Measurements from ENCODE around the gene PAK1.

Gene PAK1

GRCh38 chr11:77375107-77375506, 98.8 kb downstream of the PAK1 start:
- no peak for DNase-seq (ENCODE audit: low read depth in 4 of 4, low spot score in 1 of 4)

- DNase-seq (ENCODE audit: low read depth in 4 of 4, low spot score in 1 of 4), result no peak
Observed at GRCh38 chr11:77374611-77375031, 99.3 kb downstream of the PAK1 start.

GRCh38 chr11:77374108-77374507, 99.8 kb downstream of the PAK1 start:
- no peak for DNase-seq (ENCODE audit: low read depth in 4 of 4, low spot score in 1 of 4)

- no peak for DNase-seq (ENCODE audit: low read depth in 4 of 4, low spot score in 1 of 4)
Observed at GRCh38 chr11:77372726-77373125, 101.2 kb downstream of the PAK1 start.

DNA sequence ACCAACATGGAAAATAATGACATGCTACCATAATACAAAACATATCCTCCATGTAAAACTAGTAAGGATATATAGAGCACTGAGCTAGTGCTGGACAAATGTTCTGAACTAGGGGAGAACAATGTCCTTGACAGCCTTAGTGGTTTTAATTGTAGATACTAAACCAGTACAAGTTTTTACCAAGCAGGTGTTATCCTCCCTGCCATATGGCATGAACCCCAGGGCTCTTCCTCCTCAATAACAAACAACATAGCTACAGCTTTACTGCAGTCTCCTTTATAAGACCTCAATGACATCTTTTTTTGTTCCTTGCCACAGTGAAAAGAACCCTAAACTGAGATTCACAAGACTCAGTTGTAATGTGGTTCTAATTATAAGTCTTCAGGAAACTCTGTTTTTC, 102.2 kb downstream of the PAK1 start:
- no peak for DNase-seq (ENCODE audit: low read depth in 4 of 4, low spot score in 1 of 4)

GRCh38 chr11:77370217-77370616, 103.7 kb downstream of the PAK1 start:
- DNase-seq (ENCODE audit: low read depth in 4 of 4, low spot score in 1 of 4), result no peak

GRCh38 chr11:77361184-77361583, 112.7 kb downstream of the PAK1 start:
- no peak for DNase-seq (ENCODE audit: low read depth in 4 of 4, low spot score in 1 of 4)

DNA sequence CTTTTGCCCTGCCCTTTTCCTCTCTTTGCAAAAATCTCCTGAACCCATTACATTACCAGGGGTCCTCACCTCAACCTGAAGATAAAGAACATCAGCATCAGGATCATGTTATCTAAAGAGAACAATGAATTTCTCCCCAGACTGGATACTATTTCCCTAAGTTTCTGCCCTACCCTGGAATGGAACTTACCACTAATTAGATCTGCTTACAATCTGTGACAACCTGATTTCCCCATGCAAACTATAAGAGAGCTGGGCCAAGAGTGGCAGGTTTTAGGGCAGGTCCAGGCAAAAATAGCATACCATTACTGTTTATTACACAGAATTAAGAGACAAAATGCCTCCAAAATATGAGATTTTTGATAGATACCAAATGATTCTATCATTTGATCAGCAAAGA, 114.4 kb downstream of the PAK1 start:
- DNase-seq (ENCODE audit: low read depth in 4 of 4, low spot score in 1 of 4), result no peak

DNA sequence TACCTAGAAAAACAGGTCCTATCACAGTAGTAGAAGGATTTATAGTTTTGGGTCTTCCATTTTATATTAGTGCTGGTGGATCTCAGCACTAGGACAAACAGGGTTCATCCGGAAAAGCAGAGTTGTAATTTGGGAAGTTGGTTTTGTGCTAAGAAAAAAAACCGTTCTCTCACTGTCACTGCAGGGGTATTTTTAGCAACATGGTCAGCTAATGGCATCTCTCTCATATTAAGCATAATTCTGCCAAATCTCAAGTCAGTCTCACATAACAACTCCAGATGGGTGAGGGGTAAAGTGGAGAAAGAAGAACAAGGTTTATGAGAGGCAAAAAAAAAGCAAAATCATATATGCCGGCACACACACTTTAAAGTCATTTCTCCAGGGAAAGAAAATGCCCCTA, 120.8 kb downstream of the PAK1 start:
- no peak for DNase-seq (ENCODE audit: low read depth in 4 of 4, low spot score in 1 of 4)

DNA sequence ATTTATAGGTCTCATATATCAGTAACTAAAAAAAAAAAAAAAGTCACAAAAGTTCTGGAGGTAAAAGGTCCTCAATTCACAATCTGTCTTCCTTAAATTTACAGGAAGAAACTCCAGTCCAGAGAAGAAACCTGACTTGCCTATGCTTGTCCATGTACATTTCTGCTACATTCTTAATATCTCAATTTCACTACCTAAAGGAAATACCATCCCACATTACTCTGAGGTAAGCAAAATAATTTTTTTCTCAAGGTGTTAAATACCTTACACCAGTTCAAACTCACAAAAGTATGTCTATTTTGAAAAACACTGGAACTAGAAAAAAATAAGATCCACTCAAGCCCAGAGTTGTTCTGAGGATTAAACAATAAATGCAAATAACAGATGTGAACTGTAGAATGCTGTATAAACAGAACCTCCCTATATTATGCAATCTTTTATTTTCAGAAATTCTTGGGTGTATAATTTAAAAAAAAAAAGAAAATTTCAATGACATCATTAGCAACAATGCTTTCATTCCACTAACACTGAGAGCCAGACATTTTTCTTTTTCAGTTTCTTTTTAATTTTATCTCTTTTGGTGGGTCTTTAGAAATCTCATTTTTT, 122.5 kb downstream of the PAK1 start:
- no peak for DNase-seq (ENCODE audit: low read depth in 4 of 4, low spot score in 1 of 4)

DNA sequence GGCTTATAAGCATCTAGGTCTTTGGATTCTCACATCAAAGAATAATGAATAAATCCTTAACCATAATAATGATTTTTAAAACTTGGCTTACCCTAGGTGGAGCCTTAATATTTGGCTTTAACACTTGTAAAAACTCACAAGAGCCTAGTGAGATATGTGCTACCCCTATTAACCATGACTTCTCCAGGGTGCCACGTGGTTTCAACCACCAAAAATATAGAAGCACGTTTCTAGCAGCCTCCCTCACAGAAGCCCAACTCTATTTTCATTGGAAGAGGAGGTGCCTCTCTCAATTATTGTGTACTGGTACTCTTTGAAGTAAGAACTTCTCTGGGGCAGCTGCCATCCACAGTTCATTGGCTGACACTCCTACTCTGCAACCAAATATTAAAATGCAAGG, 125.9 kb downstream of the PAK1 start:
- DNase-seq (ENCODE audit: low read depth in 4 of 4, low spot score in 1 of 4), result no peak

- DNase-seq (ENCODE audit: low read depth in 4 of 4, low spot score in 1 of 4), result no peak
Observed at GRCh38 chr11:77346906-77347603, 126.8 kb downstream of the PAK1 start.

DNA sequence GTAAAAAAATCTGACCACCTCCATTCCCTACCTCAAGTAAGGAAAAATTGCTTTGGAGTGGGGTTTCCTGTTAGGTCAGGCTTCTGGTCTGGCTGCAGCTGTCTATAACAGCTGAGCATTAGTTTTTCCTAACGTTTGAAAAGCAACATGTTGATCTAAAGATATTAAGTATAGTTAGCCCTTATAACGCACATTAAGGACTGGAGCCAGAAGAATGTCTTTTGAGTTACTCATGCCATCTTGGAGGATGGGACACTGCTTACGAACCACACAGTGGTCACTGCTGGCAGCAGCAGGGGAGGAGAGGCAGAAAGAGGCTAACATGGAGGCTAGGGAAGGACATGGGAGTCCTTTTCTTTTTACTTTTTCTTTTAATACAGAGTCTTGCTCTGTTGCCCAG, 128.3 kb downstream of the PAK1 start:
- no peak for DNase-seq (ENCODE audit: low read depth in 4 of 4, low spot score in 1 of 4)

DNA sequence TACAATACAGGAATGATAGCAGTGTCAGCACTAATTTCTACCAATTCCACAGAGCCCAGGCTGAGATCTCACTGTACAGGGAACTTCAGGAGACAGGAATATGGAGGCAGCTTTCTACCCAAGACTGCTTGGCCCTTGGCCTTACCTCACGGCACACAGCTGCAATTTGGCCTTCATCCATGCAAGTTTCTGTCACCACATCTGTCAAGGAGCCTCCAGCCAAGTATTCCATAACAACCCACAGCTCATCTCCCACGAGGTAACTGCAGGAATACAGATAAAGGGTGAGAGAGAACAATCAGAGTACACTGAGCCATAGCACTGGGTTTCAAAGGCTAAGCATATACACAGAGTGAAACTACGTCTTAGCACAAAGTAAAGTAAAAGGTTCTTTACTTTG, 133.4 kb downstream of the PAK1 start:
- DNase-seq (ENCODE audit: low read depth in 4 of 4, low spot score in 1 of 4), result no peak

GRCh38 chr11:77332259-77332658, 141.6 kb downstream of the PAK1 start:
- DNase-seq (ENCODE audit: low read depth in 4 of 4, low spot score in 1 of 4), result no peak

GRCh38 chr11:77325159-77325558, 148.7 kb downstream of the PAK1 start:
- DNase-seq (ENCODE audit: low read depth in 4 of 4, low spot score in 1 of 4), result no peak

DNA sequence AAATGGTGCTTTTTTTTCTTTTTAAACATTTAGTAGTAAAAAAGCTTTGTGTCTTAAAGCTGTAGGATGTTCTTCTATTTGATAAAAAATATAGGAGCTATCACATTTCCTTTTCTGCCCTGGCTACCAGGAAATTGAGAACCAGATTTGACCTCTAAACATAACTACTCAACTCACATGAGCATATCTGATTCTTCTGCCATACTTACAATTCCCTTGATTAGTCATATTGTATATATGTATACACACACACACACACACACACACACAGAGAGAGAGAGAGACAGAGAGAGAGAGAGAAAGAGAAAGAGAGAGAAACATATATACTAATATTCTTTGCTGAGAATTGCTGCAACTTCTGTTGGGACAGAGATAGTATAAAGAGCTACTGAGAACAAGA, 149.4 kb downstream of the PAK1 start:
- no peak for DNase-seq (ENCODE audit: low read depth in 4 of 4, low spot score in 1 of 4)

DNA sequence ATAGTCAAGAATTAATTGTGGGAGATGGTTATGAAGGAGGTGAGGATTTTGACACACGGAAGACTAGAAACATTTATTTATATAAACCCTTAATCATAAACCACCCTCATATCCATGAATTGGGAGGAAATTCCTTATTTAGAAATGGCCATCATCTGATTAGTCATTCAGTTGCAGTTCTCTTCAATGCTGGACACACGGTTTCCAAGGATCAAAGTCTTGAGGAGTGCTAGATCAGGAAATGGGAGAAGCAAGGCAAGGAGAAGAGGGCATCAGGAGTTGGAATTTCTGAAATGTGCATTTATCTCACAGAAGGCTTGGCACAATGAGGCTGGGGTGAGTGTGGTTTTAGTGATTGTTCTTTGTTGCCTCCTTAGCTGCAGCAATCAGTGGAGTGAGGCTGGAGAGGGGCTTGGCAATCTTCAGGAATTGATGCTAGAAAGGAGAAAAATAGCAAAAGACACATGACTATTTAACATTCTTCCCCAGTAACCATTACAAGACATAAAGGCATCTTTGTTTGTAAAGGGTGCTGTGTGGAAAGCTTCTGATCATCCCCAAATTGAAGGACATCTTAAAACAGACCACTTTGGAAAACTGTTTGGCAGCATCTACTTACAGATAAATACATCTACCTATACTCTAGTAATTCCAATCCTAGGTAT, 150.8 kb downstream of the PAK1 start:
- no peak for DNase-seq (ENCODE audit: low read depth in 4 of 4, low spot score in 1 of 4)

- DNase-seq (ENCODE audit: low read depth in 4 of 4, low spot score in 1 of 4), result no peak
Observed at GRCh38 chr11:77322506-77322905, 151.4 kb downstream of the PAK1 start.

GRCh38 chr11:77320351-77320750, 153.5 kb downstream of the PAK1 start:
- DNase-seq (ENCODE audit: low read depth in 4 of 4, low spot score in 1 of 4), result no peak

DNA sequence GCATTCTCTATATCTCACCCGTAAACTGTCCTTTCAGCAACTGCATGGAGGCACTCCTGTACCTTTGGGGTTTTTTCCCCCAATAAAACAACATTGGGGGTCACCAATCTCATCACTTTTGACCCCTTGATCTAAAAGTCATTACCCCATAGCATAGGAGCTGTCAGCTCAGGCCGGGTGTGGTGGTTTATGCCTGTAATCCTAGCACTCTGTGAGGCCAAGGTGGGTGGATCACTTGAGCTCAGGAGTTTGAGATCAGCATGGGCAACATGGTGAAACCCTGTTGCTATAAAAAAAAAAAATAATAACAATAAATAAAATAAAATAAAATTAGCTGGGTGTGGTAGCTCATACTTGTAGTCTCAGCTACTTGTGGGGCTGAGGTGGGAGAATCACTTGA, 155.3 kb downstream of the PAK1 start:
- DNase-seq (ENCODE audit: low read depth in 4 of 4, low spot score in 1 of 4), result no peak

GRCh38 chr11:77316733-77317342, 157.1 kb downstream of the PAK1 start:
- no peak for DNase-seq (ENCODE audit: low read depth in 4 of 4, low spot score in 1 of 4)
